HUES6 (cell line): Measurements from ENCODE around the gene CLK2.

Source experiments
- H3K27ac ChIP-seq: 2 replicates; pipeline ENCODE4 v1.7.0; 2013; ENCODE audit warnings: low read depth, mild to moderate bottlenecking, low read length, inconsistent platforms
- H3K27me3 ChIP-seq: 2 replicates; pipeline ENCODE4 v1.6.1; 2013; ENCODE audit warnings: low read length; ENCODE audit not compliant: control insufficient read depth, insufficient read depth
- H3K36me3 ChIP-seq: 2 replicates; pipeline ENCODE4 v1.6.1; 2013; ENCODE audit warnings: low read length; ENCODE audit not compliant: control insufficient read depth, insufficient read depth
- H3K4me1 ChIP-seq: 2 replicates; pipeline ENCODE4 v1.6.1; 2013; ENCODE audit warnings: low read length; ENCODE audit not compliant: control insufficient read depth, insufficient read depth
- H3K4me3 ChIP-seq: 2 replicates; pipeline ENCODE4 v1.5.1; 2013; ENCODE audit warnings: low read depth, low read length
- H3K9ac ChIP-seq: one replicate; pipeline ENCODE4 v1.6.1; 2013; ENCODE audit warnings: mild to moderate bottlenecking, low read length
- H3K9me3 ChIP-seq: 2 replicates; pipeline ENCODE4 v1.6.1; 2013; ENCODE audit warnings: low read depth, low read length; ENCODE audit not compliant: control insufficient read depth, insufficient read depth

The CLK2 gene

GRCh38 chr1:155273343-155274245 lies at the start of gene CLK2:
CLK2 (minus strand) TSS chr1:155273504; CDS start chr1:155270977, 2,527 bp downstream.
- Histone ChIP-seq H3K9me3 (no peaks in the 10 kb centered on the region), H3K27ac (peak within 1 kb of the TSS; percentile 82; the same call in 1 of the 2 replicates), H3K9ac (peak within 1 kb of the TSS; percentile 87)

GRCh38 chr1:155322571-155322952 lies 49.3 kb upstream of the CLK2 start:
- Histone ChIP-seq H3K36me3 (peaks cover 46% of the 10 kb centered on the region), H3K9ac (no peak overlapping the region), H3K4me1 (peaks cover 28% of the 10 kb centered on the region)

More at GRCh38 chr1:155273343-155274245, at the start of gene CLK2:
- peaks cover 15% of the 10 kb centered on the region for H3K4me1 ChIP-seq
- no peaks in the 10 kb centered on the region for H3K27me3 ChIP-seq
- H3K4me3 ChIP-seq, result peak within 1 kb of the TSS; percentile 80
- H3K36me3 ChIP-seq, result peaks cover 28% of the 10 kb centered on the region

DNA sequence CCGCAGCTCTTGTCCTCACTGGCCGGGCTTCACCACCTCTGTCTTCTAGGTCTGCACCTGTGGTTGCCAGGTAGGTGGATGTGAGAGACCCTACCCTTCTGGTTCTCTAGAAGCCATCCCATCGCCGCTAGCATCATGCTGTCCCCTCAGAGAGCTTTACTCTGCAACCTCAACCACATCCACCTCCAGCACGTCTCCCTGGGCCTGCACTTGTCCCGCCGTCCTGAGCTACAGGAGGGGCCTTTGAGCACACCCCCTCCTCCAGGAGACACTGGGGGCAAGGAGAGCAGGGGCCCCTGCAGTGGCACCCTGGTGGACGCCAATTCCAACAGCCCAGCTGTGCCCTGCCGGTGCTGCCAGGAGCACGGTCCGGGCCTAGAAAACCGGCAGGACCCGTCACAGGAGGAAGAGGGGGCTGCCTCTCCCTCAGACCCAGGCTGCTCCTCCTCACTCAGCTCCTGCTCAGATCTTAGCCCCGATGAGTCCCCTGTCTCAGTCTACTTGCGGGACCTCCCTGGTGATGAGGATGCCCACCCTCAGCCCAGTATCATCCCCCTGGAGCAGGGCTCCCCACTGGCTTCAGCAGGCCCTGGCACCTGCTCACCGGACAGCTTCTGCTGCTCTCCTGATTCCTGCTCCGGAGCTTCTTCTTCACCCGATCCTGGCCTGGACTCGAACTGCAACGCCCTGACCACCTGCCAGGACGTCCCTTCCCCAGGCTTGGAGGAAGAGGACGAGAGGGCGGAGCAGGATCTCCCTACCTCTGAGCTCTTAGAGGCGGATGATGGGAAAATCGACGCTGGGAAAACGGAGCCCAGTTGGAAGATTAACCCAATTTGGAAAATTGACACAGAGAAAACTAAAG lies 48.6 kb upstream of the CLK2 start:
- Histone ChIP-seq H3K9ac (no peak overlapping the region), H3K9me3 (no peaks in the 10 kb centered on the region), H3K36me3 (peaks cover 45% of the 10 kb centered on the region), H3K27ac (no peak overlapping the region), H3K4me1 (peaks cover 28% of the 10 kb centered on the region), H3K27me3 (peaks cover 9% of the 10 kb centered on the region; the same call in 1 of the 2 replicates), H3K4me3 (peak overlapping the region; percentile 87)

More at GRCh38 chr1:155322571-155322952, 49.3 kb upstream of the CLK2 start:
- Histone ChIP-seq H3K4me3 (peak overlapping the region; percentile 87), H3K27ac (no peak overlapping the region), H3K9me3 (no peaks in the 10 kb centered on the region), H3K27me3 (peaks cover 9% of the 10 kb centered on the region; the same call in 1 of the 2 replicates)

DNA sequence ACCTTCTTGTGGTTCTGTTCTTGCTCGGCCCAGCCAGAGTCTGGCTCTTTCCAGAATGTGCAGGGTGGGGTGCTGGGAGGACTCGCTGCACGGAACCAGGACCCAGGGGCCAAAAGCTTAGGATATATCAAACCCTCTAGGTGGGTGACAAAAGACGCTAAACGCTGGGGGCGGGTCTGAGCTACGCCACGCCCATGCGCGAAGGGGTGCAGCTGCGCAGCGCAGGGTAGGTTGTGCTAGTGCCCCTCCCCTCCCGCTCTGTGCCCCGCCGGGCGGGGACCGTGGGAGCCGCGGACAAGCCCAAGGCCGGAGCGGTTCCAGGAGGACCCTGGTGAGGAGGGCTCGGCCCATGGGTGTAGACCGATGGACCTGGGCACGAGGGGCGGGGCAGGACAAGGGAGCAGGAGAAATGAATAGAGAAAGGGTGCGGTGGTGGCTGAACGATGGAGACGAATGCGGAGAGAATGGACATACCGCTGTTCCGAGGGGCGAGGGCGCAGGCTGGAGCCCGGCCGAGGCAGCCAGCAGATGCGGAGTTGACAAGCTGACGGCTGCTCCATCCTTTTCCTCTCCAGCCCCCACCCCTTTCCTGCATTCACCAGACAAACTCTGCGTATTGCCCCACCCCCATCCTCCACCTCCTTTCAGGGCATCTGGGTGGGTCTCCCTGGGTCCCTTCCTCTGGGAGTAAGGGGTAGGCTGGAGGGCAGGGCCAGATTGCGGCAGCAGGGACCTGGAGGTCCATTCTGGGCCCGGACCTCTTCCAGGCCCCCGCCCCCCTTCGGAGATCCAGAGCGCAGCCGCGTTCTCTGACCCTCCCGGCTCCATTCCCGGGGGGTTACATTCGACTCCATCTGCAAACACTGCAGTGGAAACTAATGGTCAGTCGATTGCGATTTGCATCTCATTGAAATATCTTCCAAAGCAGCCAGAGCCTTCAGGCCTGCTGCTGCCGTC lies 47.6 kb upstream of the CLK2 start, which contains the start of gene RUSC1:
Gene RUSC1, plus strand, starts transcription at position 234 of the 957 bp plus-strand sequence. CDS start 880 bp downstream, outside the sequence.
- Histone ChIP-seq H3K27me3 (peaks cover 9% of the 10 kb centered on the region; the same call in 1 of the 2 replicates), H3K9me3 (no peaks in the 10 kb centered on the region), H3K4me3 (peak within 1 kb of the TSS; percentile 87), H3K4me1 (peaks cover 28% of the 10 kb centered on the region), H3K27ac (no peak within 1 kb of the TSS), H3K36me3 (peaks cover 43% of the 10 kb centered on the region), H3K9ac (peak within 1 kb of the TSS; percentile 18)

DNA sequence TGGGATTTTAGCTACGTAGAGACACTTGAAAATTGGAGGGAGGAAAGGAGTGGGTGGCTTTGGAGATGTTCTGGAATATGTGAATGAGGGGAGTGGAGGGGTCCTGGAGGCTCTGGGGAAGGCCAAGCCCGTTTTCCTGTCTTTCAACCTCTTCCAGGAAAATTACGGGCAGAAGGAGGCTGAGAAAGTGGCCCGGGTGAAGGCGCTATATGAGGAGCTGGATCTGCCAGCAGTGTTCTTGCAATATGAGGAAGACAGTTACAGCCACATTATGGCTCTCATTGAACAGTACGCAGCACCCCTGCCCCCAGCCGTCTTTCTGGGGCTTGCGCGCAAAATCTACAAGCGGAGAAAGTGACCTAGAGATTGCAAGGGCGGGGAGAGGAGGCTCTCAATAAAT lies 46.9 kb upstream of the CLK2 start:
- H3K9ac ChIP-seq, result no peak overlapping the region
- peaks cover 22% of the 10 kb centered on the region for H3K4me1 ChIP-seq
- H3K36me3 ChIP-seq, result peaks cover 39% of the 10 kb centered on the region
- H3K4me3 ChIP-seq, result peak overlapping the region; percentile 87
- H3K27me3 ChIP-seq, result peaks cover 9% of the 10 kb centered on the region; the same call in 1 of the 2 replicates
- H3K9me3 ChIP-seq, result no peaks in the 10 kb centered on the region
- H3K27ac ChIP-seq, result no peak overlapping the region

- no peak overlapping the region for H3K9ac ChIP-seq
- H3K27me3 ChIP-seq, result peaks cover 9% of the 10 kb centered on the region; the same call in 1 of the 2 replicates
- H3K36me3 ChIP-seq, result peaks cover 45% of the 10 kb centered on the region
- H3K9me3 ChIP-seq, result no peaks in the 10 kb centered on the region
- peaks cover 21% of the 10 kb centered on the region for H3K4me1 ChIP-seq
- no peak overlapping the region for H3K27ac ChIP-seq
- no peak overlapping the region for H3K4me3 ChIP-seq
These were observed 46.2 kb upstream of the CLK2 start for GRCh38 chr1:155319536-155319935.

DNA sequence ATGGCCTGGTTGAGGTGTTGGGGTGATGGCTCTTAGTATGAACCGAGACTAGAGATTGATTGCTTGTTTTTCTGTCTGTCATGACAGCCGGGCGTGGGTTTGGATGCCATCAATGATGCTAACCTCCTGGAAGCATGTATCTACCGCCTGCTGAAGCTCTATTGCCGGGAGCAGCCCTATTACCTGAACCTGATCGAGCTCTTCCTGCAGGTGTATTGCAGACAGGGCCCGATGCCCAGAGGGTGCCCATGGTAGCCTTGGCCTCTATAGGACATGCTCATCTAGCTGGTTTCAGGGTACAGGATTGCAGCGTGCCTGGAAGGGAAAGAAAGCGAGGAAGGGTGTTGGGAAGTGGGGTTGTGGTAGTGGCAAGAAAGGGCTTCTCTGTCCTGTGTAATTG lies 44.8 kb upstream of the CLK2 start:
- no peak overlapping the region for H3K9ac ChIP-seq
- H3K4me3 ChIP-seq, result no peak overlapping the region
- H3K9me3 ChIP-seq, result no peaks in the 10 kb centered on the region
- no peak overlapping the region for H3K27ac ChIP-seq
- H3K27me3 ChIP-seq, result peaks cover 9% of the 10 kb centered on the region; the same call in 1 of the 2 replicates
- H3K4me1 ChIP-seq, result peaks cover 21% of the 10 kb centered on the region
- peaks cover 58% of the 10 kb centered on the region for H3K36me3 ChIP-seq

DNA sequence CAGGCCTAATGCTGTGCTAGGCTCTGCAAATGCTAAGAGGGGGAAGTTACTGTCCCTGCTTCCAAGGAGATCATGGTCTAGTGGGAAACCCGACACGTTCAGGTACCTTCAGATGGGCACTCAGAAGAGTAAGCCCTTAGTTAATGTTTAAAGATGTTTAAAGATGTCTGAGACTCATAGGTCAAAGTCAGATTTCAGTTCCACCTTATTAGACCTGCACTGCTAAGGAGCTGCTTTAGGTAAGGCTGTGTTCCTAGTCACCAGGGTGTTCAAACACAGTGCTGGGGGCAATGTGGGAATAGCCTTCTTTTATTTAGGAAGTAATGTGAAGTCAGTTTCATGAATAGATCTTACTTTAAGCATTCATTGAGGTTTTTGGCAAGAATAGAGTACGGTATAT lies 43.6 kb upstream of the CLK2 start:
- no peak overlapping the region for H3K27ac ChIP-seq
- H3K4me3 ChIP-seq, result no peak overlapping the region
- H3K9me3 ChIP-seq, result no peaks in the 10 kb centered on the region
- peaks cover 6% of the 10 kb centered on the region; the same call in 1 of the 2 replicates for H3K27me3 ChIP-seq
- no peak overlapping the region for H3K9ac ChIP-seq
- H3K36me3 ChIP-seq, result peaks cover 68% of the 10 kb centered on the region
- H3K4me1 ChIP-seq, result peaks cover 14% of the 10 kb centered on the region

DNA sequence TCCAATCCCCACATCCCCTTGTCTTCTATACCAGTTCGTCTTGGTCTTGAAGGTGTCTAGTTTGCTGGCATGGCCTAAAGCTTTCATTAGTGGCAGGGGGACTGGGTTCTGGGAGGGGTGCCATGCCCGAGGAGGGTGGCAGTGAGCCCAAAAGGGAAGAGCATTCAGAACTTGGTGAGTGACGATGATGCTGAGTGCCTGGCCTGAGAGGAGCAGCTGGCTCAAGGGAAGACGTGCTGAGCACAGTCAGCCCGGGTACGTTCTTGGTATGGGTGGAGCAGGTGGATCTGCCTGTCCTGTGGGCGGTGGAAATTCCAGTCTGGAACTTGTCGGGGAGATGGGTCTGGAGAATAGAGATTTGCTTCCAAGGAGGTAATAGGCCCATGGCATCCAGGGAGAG lies 40.0 kb upstream of the CLK2 start:
- H3K27ac ChIP-seq, result no peak overlapping the region
- H3K9ac ChIP-seq, result no peak overlapping the region
- no peak overlapping the region for H3K4me3 ChIP-seq
- H3K27me3 ChIP-seq, result no peaks in the 10 kb centered on the region
- H3K36me3 ChIP-seq, result peaks cover 73% of the 10 kb centered on the region
- peaks cover 8% of the 10 kb centered on the region for H3K4me1 ChIP-seq
- no peaks in the 10 kb centered on the region for H3K9me3 ChIP-seq
